BLaER1 treated with 17β-estradiol and CSF1 and Interleukin-3, amounts not matched to agents 10 nM and 100 nM (cell line): Measurements from ENCODE around the gene RNF180.

Source experiments
- H3K27ac ChIP-seq, 11 experiments: shearing (Covaris generic); formaldehyde crosslinking; 2 replicates each; pipeline ENCODE4 v1.8.1; 2022
- H3K27me3 ChIP-seq, 11 experiments: shearing (Covaris generic); formaldehyde crosslinking; 2 replicates each; pipeline ENCODE4 v1.8.1; 2022
- H3K36me3 ChIP-seq, 11 experiments: shearing (Covaris generic); formaldehyde crosslinking; 2 replicates each; pipeline ENCODE4 v1.8.1; 2022
- H3K4me1 ChIP-seq, 10 experiments: shearing (Covaris generic); formaldehyde crosslinking; 2 replicates each; pipeline ENCODE4 v1.8.1; 2022
- H3K4me2 ChIP-seq, 11 experiments: shearing (Covaris generic); formaldehyde crosslinking; 2 replicates each; pipeline ENCODE4 v1.8.1; 2022
- H3K4me3 ChIP-seq, 10 experiments: shearing (Covaris generic); formaldehyde crosslinking; 2 replicates each; pipeline ENCODE4 v1.8.1; 2022
- H3K9ac ChIP-seq, 11 experiments: shearing (Covaris generic); formaldehyde crosslinking; 2 replicates each; pipeline ENCODE4 v1.8.1; 2022
- H3K9me3 ChIP-seq, 11 experiments: shearing (Covaris generic); formaldehyde crosslinking; replicated peaks in 1 of 11; 2 replicates each; pipeline ENCODE4 v1.8.1; 2022
- H4K20me1 ChIP-seq, 11 experiments: shearing (Covaris generic); formaldehyde crosslinking; 2 replicates each; pipeline ENCODE4 v1.8.1; 2022
- Cebpa-rat ChIP-seq, 11 experiments: shearing (Covaris generic); IDR thresholded peaks; 2 replicates each; pipeline ENCODE4 v1.8.1; 2022

Gene RNF180, protein sequence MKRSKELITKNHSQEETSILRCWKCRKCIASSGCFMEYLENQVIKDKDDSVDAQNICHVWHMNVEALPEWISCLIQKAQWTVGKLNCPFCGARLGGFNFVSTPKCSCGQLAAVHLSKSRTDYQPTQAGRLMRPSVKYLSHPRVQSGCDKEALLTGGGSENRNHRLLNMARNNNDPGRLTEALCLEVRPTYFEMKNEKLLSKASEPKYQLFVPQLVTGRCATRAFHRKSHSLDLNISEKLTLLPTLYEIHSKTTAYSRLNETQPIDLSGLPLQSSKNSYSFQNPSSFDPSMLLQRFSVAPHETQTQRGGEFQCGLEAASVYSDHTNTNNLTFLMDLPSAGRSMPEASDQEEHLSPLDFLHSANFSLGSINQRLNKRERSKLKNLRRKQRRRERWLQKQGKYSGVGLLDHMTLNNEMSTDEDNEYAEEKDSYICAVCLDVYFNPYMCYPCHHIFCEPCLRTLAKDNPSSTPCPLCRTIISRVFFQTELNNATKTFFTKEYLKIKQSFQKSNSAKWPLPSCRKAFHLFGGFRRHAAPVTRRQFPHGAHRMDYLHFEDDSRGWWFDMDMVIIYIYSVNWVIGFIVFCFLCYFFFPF

DNA sequence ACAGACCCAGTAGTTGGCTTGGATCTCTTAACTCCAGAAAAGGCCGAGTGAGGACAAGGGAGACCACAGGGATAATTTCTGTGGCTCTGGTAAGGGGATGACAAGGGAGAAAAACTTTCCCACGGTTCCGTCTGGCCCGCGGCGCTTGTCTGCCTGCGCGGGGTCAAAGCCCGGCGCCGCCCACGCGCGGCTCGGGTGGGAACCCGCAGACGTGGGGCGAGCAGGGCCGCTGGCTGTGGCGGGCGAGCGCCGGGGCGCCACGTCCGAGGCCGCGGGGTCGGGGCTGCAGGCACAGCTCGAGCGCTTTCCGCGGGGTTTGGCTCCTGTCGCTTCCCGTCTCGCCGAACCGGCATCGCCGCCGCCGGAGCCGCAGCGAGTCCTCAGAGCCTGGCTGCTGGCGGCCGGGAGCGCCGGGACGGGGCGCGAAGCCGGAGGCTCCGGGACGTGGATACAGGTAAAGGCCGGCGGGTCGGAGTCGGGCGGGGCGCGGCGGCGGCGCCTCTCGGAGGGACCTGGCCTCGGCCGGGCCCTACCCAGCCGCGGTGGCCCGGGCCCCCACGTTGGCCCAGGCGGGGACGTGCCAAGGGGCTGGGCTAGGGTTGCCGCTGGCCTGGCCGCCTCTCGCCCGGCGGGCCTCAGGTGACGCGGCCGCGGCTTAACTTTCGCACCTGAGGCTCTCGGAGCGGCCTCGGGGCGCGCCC, at the start of gene RNF180:
RNF180 (plus strand) TSS at position 344 of the 701 bp plus-strand sequence. CDS start 34,965 bp downstream, outside the sequence.
- H3K27me3 ChIP-seq = no peaks in the 10 kb centered on the region
- H3K4me2 ChIP-seq = no peak within 1 kb of the TSS
- peaks cover 0 to 9% (median 0%) of the 10 kb centered on the region in 10 experiments; a peak in 2 of 20 replicates for H3K4me1 ChIP-seq
- H3K9me3 ChIP-seq = peaks cover 9 to 16% (median 11%) of the 10 kb centered on the region in 11 experiments
- no peak within 1 kb of the TSS for H3K9ac ChIP-seq
- H3K4me3 ChIP-seq = no peak within 1 kb of the TSS
- TF ChIP-seq Cebpa-rat (IDR thresholded peaks at IDR 0.05) = no peak
- no peak within 1 kb of the TSS for H3K27ac ChIP-seq
- H3K36me3 ChIP-seq = no peaks in the 10 kb centered on the region
- no peaks in the 10 kb centered on the region for H4K20me1 ChIP-seq

DNA sequence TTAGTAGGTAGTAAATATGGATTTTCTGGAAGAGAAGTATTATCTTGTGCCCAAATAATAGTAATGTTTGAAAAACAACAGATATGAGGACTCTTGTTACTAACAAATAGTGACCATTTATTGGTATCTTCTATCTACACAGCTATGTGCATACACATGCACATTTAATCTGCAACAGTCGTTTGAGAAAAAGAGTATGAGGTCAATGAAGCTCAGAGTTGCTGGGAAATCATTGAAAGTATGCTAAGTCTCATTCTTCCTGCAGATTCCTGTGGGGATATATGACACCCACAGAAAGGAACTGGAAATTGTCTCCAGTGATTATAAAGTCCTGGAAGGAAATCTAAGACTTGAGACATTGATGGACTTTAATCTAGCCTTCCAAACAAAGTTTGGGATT, 40.1 kb upstream of the RNF180 start:
- no peaks in the 10 kb centered on the region for H3K36me3 ChIP-seq
- no peak overlapping the region for H3K4me2 ChIP-seq
- TF ChIP-seq Cebpa-rat (IDR thresholded peaks at IDR 0.05) = no peak
- no peaks in the 10 kb centered on the region for H3K9me3 ChIP-seq
- H3K27ac ChIP-seq = no peak overlapping the region
- H3K9ac ChIP-seq = no peak overlapping the region
- no peaks in the 10 kb centered on the region for H3K27me3 ChIP-seq
- H3K4me3 ChIP-seq = no peak overlapping the region
- peaks cover 0 to 6% (median 0%) of the 10 kb centered on the region in 10 experiments; a peak in 3 of 20 replicates for H3K4me1 ChIP-seq
- no peaks in the 10 kb centered on the region for H4K20me1 ChIP-seq

DNA sequence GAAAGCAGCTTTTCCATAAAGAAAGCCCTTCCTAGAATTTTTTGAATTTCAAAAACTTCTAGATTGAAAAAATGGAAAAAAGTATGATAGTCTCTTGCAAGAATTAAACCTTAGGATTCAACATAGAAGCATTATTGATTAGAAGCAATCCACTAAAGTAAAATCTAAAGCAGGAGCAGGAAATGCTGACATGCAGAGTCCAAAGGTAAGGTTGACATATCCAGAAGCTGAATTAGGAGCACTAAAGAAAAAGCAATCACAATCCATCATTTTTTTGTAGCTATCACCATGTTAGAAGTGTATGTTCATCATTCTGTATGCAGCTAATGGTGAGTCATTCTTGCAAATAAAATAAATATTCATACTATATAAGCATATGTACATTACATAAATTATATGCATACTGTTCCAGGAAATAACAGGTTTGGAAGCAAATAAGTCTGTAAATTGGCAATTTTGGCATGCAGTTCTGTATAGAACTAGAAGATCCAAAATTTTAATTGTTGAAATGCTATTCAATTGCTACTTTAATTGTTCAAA, 39.4 kb upstream of the RNF180 start:
- H3K4me1 ChIP-seq = peaks cover 0 to 6% (median 0%) of the 10 kb centered on the region in 10 experiments; a peak in 3 of 20 replicates
- H3K9ac ChIP-seq = no peak overlapping the region
- no peak for TF ChIP-seq Cebpa-rat (IDR thresholded peaks at IDR 0.05)
- H4K20me1 ChIP-seq = no peaks in the 10 kb centered on the region
- no peak overlapping the region for H3K4me2 ChIP-seq
- no peak overlapping the region for H3K4me3 ChIP-seq
- no peaks in the 10 kb centered on the region for H3K36me3 ChIP-seq
- no peak overlapping the region for H3K27ac ChIP-seq
- no peaks in the 10 kb centered on the region for H3K9me3 ChIP-seq
- no peaks in the 10 kb centered on the region for H3K27me3 ChIP-seq

DNA sequence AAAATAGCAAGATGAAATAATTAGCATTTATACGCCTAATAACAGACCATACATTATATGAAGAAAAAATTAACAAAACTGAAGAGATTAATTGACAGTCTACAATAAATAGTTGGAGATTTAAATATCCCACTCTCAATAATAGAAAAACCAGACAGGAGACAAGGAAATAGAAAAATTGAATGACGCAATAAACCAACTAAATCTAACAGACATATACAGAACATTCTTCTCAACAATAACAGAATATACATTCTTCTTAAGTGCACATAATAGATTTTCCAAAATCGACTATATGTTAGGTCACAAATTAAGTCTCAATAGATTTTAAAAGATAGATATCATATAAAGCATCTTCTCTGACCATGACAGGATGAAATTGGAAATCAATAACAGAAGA, 25.6 kb upstream of the RNF180 start:
- no peak overlapping the region for H3K27ac ChIP-seq

DNA sequence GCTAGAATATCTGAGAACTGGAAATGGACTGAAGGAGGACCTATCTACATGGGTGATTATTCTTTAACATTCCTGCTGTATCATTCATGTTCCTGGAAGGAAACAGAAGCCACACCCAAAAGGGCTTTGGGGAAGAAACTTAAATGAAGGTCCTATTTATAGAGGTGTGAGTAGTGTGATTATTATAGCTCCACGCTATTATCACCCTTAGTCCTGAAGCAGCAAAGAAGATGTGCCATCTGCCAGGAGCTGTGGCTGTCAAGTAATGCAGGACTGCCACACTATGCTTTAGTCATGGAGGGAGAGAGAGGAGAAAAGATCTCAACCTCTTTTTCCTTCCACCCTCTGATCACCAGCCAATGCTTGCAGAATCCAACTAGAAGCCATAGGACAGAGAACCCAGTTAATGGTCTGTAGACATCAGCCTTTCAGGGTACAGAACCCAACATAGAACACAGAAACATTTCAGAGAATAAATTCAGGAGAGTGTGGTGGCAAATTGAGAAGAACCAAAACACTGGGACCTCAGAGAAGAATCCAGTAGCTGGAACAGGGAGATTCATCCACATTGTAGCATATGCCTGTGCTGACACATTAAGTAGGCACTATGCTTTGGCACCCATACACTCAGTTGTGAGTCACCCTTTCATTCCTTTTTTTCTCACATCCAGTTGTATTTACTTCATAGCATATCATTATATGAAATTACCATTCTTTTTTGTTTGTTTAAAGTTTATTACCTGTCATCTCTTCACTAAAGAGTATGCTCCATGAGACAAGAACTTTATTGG, 21.0 kb upstream of the RNF180 start:
- Histone ChIP-seq H3K9ac (no peak overlapping the region), H3K4me1 (peaks cover 0 to 10% (median 2%) of the 10 kb centered on the region in 10 experiments; a peak in 7 of 20 replicates), H3K4me2 (peak overlapping the region in 5 of 11 experiments; percentile 7 to 44 (median 13); a peak in 7 of 22 replicates), H3K4me3 (no peak overlapping the region), H3K27ac (no peak overlapping the region), H3K36me3 (no peaks in the 10 kb centered on the region), H3K9me3 (peaks cover 0 to 1% (median 0%) of the 10 kb centered on the region in 11 experiments; a peak in 1 of 22 replicates), H4K20me1 (no peaks in the 10 kb centered on the region), H3K27me3 (no peaks in the 10 kb centered on the region)
- TF ChIP-seq Cebpa-rat (IDR thresholded peaks at IDR 0.05) = no peak

More for the DNA sequence above, 25.6 kb upstream of the RNF180 start:
- Histone ChIP-seq H3K4me3 (no peak overlapping the region), H3K36me3 (no peaks in the 10 kb centered on the region), H3K9me3 (peaks cover 0 to 4% (median 0%) of the 10 kb centered on the region in 11 experiments; a peak in 1 of 22 replicates), H3K9ac (no peak overlapping the region), H4K20me1 (no peaks in the 10 kb centered on the region), H3K4me2 (no peak overlapping the region), H3K4me1 (peaks cover 0 to 10% (median 2%) of the 10 kb centered on the region in 10 experiments; a peak in 7 of 20 replicates), H3K27me3 (no peaks in the 10 kb centered on the region)
- no peak for TF ChIP-seq Cebpa-rat (IDR thresholded peaks at IDR 0.05)

DNA sequence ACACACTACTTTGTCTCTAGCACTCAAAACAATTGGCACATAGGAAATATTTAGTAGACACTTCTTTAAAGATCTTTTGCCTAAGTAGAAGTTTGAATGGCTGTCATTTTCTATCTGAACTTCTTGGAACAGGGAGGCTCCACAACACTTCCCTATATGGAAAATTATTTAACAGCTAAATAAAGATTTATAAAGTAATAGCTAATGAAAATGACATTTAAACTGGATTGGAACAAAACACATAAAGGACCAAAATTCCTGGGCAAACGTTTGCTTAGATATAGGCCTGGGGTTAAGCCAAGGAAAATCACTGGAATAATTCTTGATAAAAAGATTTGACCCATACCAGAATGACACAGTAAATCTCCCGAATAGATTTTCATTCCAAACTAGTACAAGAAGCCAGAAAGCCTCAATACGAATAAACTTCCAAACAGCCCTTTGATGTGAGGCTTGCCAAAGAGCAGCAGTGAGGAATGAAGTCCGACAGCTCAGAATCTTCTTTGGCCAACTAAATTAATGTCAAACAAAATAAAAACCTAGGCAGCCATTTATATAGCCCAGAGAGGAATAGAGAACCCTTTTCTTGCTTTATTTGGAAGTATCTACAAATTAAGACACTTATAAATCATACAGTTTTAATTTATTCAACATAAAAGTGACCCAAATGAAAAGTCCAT, 20.3 kb upstream of the RNF180 start:
- Histone ChIP-seq H3K9me3 (peaks cover 0 to 8% (median 0%) of the 10 kb centered on the region in 11 experiments; a peak in 3 of 22 replicates), H3K27me3 (no peaks in the 10 kb centered on the region), H3K36me3 (no peaks in the 10 kb centered on the region), H3K4me3 (no peak overlapping the region), H3K4me2 (no peak overlapping the region), H3K9ac (no peak overlapping the region), H3K4me1 (peaks cover 0 to 10% (median 2%) of the 10 kb centered on the region in 10 experiments; a peak in 7 of 20 replicates), H3K27ac (no peak overlapping the region), H4K20me1 (no peaks in the 10 kb centered on the region)
- no peak for TF ChIP-seq Cebpa-rat (IDR thresholded peaks at IDR 0.05)

DNA sequence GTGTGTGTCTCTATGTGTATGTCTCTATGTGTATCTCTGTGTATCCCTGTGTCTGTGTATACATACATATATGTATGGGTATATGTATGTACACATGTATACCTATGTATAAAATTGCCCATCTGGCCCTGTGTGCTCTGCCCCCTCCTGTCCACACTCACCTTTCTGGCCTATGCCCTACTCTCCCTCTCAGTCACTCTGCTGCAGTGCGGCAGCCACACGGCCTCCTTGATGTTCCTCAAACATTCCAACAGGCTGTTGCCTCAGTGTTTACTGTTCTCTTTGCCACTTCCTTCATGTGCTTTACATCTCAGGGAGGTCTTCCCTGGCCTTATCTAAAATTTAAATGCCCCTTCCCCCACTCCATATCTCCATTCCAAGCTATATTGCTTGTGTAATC, 18.3 kb upstream of the RNF180 start:
- no peak overlapping the region for H3K9ac ChIP-seq
- TF ChIP-seq Cebpa-rat (IDR thresholded peaks at IDR 0.05) = no peak

More for the DNA sequence above, 18.3 kb upstream of the RNF180 start:
- Histone ChIP-seq H3K36me3 (no peaks in the 10 kb centered on the region), H3K4me1 (peaks cover 0 to 10% (median 2%) of the 10 kb centered on the region in 10 experiments; a peak in 7 of 20 replicates), H3K4me2 (no peak overlapping the region), H4K20me1 (no peaks in the 10 kb centered on the region), H3K27ac (no peak overlapping the region), H3K9me3 (peaks cover 0 to 9% (median 0%) of the 10 kb centered on the region in 11 experiments; a peak in 4 of 22 replicates), H3K4me3 (no peak overlapping the region), H3K27me3 (no peaks in the 10 kb centered on the region)
